PFSK-1 (cell line): ENCODE data around the gene ZNF609.

Source experiments
- POLR2AphosphoS5 ChIP-seq: IDR thresholded peaks from 2 replicates; pipeline ENCODE4 v1.6.1; 2012; ENCODE audit warnings: low read depth, mild to moderate bottlenecking, control low read depth, low read length, moderate library complexity
- TAF1 ChIP-seq: IDR thresholded peaks from 2 replicates; pipeline ENCODE4 v1.6.1; 2012; ENCODE audit warnings: low read length, control low read depth, borderline replicate concordance; ENCODE audit not compliant: insufficient read depth
- TF ChIP-seq, protein P1 (sequence below), 2 experiments: IDR thresholded peaks; 2 replicates each; pipeline versions ENCODE4 v1.6.1 to v1.8.0; 2011 to 2012; ENCODE audit warnings: low read depth in 2 of 2, low read length in 2 of 2, control low read depth in 1 of 2, inconsistent platforms in 1 of 2, mild to moderate bottlenecking in 1 of 2, moderate library complexity in 1 of 2; ENCODE audit not compliant: insufficient read depth in 1 of 2

DNA sequence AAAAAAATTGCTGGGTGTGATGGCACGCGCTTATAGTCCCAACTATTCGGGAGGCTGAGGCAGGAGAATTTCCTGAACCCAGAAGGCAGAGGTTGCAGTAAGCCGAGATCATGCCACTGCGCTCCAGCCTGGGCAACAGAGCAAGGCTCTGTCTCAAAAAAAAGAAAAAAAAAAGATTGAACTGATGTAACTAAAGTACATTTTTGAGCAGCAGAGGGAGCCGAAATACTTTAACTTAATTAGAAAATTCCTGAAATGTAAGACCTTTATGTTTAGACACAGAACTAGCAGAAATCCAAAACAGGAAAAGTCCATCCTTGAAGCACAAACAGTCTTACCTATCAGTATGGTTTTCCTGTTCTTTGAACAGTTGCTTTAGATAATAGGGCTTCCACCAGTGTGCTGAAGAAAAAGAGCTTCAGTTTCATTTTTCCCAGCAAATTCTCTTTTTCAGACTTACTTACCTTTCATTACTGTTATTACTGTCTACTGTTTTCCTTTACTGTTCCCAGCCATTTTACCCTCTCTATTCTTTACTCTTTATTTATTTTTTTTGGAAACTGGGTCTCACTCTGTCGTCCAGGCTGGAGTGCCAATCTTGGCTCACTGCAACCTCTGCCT lies 33.4 kb upstream of the ZNF609 start:
- TF ChIP-seq POLR2AphosphoS5 (no peak), TAF1 (no peak)
- TF ChIP-seq, protein P1, sequence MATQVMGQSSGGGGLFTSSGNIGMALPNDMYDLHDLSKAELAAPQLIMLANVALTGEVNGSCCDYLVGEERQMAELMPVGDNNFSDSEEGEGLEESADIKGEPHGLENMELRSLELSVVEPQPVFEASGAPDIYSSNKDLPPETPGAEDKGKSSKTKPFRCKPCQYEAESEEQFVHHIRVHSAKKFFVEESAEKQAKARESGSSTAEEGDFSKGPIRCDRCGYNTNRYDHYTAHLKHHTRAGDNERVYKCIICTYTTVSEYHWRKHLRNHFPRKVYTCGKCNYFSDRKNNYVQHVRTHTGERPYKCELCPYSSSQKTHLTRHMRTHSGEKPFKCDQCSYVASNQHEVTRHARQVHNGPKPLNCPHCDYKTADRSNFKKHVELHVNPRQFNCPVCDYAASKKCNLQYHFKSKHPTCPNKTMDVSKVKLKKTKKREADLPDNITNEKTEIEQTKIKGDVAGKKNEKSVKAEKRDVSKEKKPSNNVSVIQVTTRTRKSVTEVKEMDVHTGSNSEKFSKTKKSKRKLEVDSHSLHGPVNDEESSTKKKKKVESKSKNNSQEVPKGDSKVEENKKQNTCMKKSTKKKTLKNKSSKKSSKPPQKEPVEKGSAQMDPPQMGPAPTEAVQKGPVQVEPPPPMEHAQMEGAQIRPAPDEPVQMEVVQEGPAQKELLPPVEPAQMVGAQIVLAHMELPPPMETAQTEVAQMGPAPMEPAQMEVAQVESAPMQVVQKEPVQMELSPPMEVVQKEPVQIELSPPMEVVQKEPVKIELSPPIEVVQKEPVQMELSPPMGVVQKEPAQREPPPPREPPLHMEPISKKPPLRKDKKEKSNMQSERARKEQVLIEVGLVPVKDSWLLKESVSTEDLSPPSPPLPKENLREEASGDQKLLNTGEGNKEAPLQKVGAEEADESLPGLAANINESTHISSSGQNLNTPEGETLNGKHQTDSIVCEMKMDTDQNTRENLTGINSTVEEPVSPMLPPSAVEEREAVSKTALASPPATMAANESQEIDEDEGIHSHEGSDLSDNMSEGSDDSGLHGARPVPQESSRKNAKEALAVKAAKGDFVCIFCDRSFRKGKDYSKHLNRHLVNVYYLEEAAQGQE (IDR thresholded peaks at IDR 0.05; ENCODE audit: insufficient read depth in 1 of 2, low read depth in 2 of 2, low read length in 2 of 2) = no peak
